ENCODE measurements around the gene NXF1.
"Not testable (repeated sequence)": the region's sequence is repeated elsewhere in the genome, so short reads cannot be mapped to it uniquely, and the experiment has no call there.

The NXF1 gene

GRCh38 chr11:62840721-62841360, 35.6 kb upstream of the NXF1 start:
- not testable (repeated sequence) for H3K9me3 Mint-ChIP-seq, H3K4me3 Mint-ChIP-seq, H3K27me3 Mint-ChIP-seq, H3K27ac Mint-ChIP-seq
- peak; percentile 89 to 92 for DNase-seq
- H3K4me1 Mint-ChIP-seq, result peaks cover 34% of the 10 kb centered on the region
- ATAC-seq, result peak; percentile 29

GRCh38 chr11:62839050-62839945, 34.1 kb upstream of the NXF1 start, which contains the start of gene WDR74:
Gene WDR74 (minus strand): TSS chr11:62839590. CDS start chr11:62839570, 20 bp downstream.
- no peaks in the 10 kb centered on the region for H3K9me3 Mint-ChIP-seq
- H3K4me1 Mint-ChIP-seq, result peaks cover 50% of the 10 kb centered on the region
- H3K27ac Mint-ChIP-seq, result no peak within 1 kb of the TSS
- DNase-seq (peak; percentile 84 to 92), ATAC-seq (peak; percentile 64)
- no peaks in the 10 kb centered on the region for H3K27me3 Mint-ChIP-seq
- H3K4me3 Mint-ChIP-seq, result no peak within 1 kb of the TSS

GRCh38 chr11:62835336-62835735, 30.1 kb upstream of the NXF1 start:
- DNase-seq, result no peak
- Mint-ChIP-seq H3K27me3 (no peaks in the 10 kb centered on the region), H3K27ac (peak overlapping the region in 1 of 2 donors; percentile 56), H3K4me1 (peaks cover 79% of the 10 kb centered on the region), H3K4me3 (no peak overlapping the region), H3K9me3 (no peaks in the 10 kb centered on the region)
- ATAC-seq, result no peak

GRCh38 chr11:62832336-62833234, 27.3 kb upstream of the NXF1 start, which contains the start of gene TEX54:
Gene TEX54 (minus strand): TSS chr11:62832841.
- ATAC-seq (peak; percentile 24), DNase-seq (no peak)
- no peaks in the 10 kb centered on the region for H3K9me3 Mint-ChIP-seq

GRCh38 chr11:62831520-62832335, 26.5 kb upstream of the NXF1 start, which contains the start of gene STX5:
Gene STX5 (minus strand): TSS chr11:62832051. CDS start chr11:62831243, 808 bp downstream.
- ATAC-seq (peak; percentile 94), DNase-seq (peak; percentile 99)
- H3K9me3 Mint-ChIP-seq, result no peaks in the 10 kb centered on the region
- H3K27me3 Mint-ChIP-seq, result no peaks in the 10 kb centered on the region
- peak within 1 kb of the TSS; percentile 91 for H3K4me3 Mint-ChIP-seq
- peak within 1 kb of the TSS; percentile 98 to 100 for H3K27ac Mint-ChIP-seq
- peaks cover 62% of the 10 kb centered on the region for H3K4me1 Mint-ChIP-seq

More at GRCh38 chr11:62832336-62833234, 27.3 kb upstream of the NXF1 start, which contains the start of gene TEX54:
- peaks cover 71% of the 10 kb centered on the region for H3K4me1 Mint-ChIP-seq
- peak within 1 kb of the TSS; percentile 91 for H3K4me3 Mint-ChIP-seq
- H3K27ac Mint-ChIP-seq, result peak within 1 kb of the TSS; percentile 98 to 100
- no peaks in the 10 kb centered on the region for H3K27me3 Mint-ChIP-seq

- H3K27ac Mint-ChIP-seq, result peak overlapping the region; percentile 98 to 100
- H3K4me1 Mint-ChIP-seq, result peaks cover 57% of the 10 kb centered on the region
- H3K27me3 Mint-ChIP-seq, result no peaks in the 10 kb centered on the region
Observed at GRCh38 chr11:62830904-62831519, 25.8 kb upstream of the NXF1 start.

GRCh38 chr11:62828130-62828529, 22.9 kb upstream of the NXF1 start:
- ATAC-seq, H3K9me3 Mint-ChIP-seq, H3K4me3 Mint-ChIP-seq, H3K27ac Mint-ChIP-seq, DNase-seq, H3K27me3 Mint-ChIP-seq: not testable (repeated sequence)
- H3K4me1 Mint-ChIP-seq, result peaks cover 49% of the 10 kb centered on the region

More at GRCh38 chr11:62830904-62831519, 25.8 kb upstream of the NXF1 start:
- H3K4me3 Mint-ChIP-seq, result peak overlapping the region; percentile 91
- ATAC-seq (no peak), DNase-seq (no peak)
- no peaks in the 10 kb centered on the region for H3K9me3 Mint-ChIP-seq

- Mint-ChIP-seq H3K27me3 (no peaks in the 10 kb centered on the region), H3K4me3 (no peak overlapping the region), H3K4me1 (peaks cover 18% of the 10 kb centered on the region), H3K27ac (peak overlapping the region in 1 of 2 donors; percentile 93), H3K9me3 (no peaks in the 10 kb centered on the region)
- ATAC-seq (no peak), DNase-seq (no peak)
Observed at GRCh38 chr11:62823677-62824076, 18.4 kb upstream of the NXF1 start.

- H3K4me3 Mint-ChIP-seq, result no peak overlapping the region
- no peak overlapping the region for H3K27ac Mint-ChIP-seq
- no peaks in the 10 kb centered on the region for H3K27me3 Mint-ChIP-seq
- H3K9me3 Mint-ChIP-seq, result no peaks in the 10 kb centered on the region
- no peaks in the 10 kb centered on the region for H3K4me1 Mint-ChIP-seq
- DNase-seq (no peak), ATAC-seq (no peak)
Observed at GRCh38 chr11:62817129-62817528, 11.9 kb upstream of the NXF1 start.

- Mint-ChIP-seq H3K9me3 (no peaks in the 10 kb centered on the region), H3K27me3 (no peaks in the 10 kb centered on the region), H3K4me3 (no peak overlapping the region), H3K4me1 (no peaks in the 10 kb centered on the region), H3K27ac (no peak overlapping the region)
- ATAC-seq, result no peak
- DNase-seq, result no peak
Observed at GRCh38 chr11:62816557-62816956, 11.3 kb upstream of the NXF1 start.

- peak overlapping the region; percentile 7 to 31 for H3K27ac Mint-ChIP-seq
Observed at GRCh38 chr11:62811659-62812058, 6.4 kb upstream of the NXF1 start.

GRCh38 chr11:62810748-62811147, 5.5 kb upstream of the NXF1 start:
- no peak for ATAC-seq
- H3K27me3 Mint-ChIP-seq, result no peaks in the 10 kb centered on the region
- peaks cover 9% of the 10 kb centered on the region for H3K4me1 Mint-ChIP-seq
- no peak for DNase-seq
- H3K27ac Mint-ChIP-seq, result peak overlapping the region in 1 of 2 donors; percentile 2
- no peak overlapping the region for H3K4me3 Mint-ChIP-seq
- H3K9me3 Mint-ChIP-seq, result no peaks in the 10 kb centered on the region

More at GRCh38 chr11:62811659-62812058, 6.4 kb upstream of the NXF1 start:
- H3K4me1 Mint-ChIP-seq, result peaks cover 2% of the 10 kb centered on the region
- no peak for ATAC-seq
- H3K27me3 Mint-ChIP-seq, result no peaks in the 10 kb centered on the region
- no peaks in the 10 kb centered on the region for H3K9me3 Mint-ChIP-seq
- no peak for DNase-seq
- H3K4me3 Mint-ChIP-seq, result no peak overlapping the region

- no peak for DNase-seq
- no peaks in the 10 kb centered on the region for H3K27me3 Mint-ChIP-seq
- peak overlapping the region in 1 of 2 donors; percentile 72 for H3K27ac Mint-ChIP-seq
- H3K4me1 Mint-ChIP-seq, result peaks cover 44% of the 10 kb centered on the region
- no peak for ATAC-seq
- no peaks in the 10 kb centered on the region for H3K9me3 Mint-ChIP-seq
- peak overlapping the region; percentile 99 for H3K4me3 Mint-ChIP-seq
Observed at GRCh38 chr11:62806611-62807121, 1.4 kb upstream of the NXF1 start.

Data from stimulated activated naive CD8-positive, alpha-beta T cell treated with anti-CD3 and anti-CD28 coated beads, Interleukin-15, amount 100 ng/mL, for 72 hours (primary cell).